MM.1S (cell line): ENCODE results near the gene SUSD3.

Experiments used
- DNase-seq: peaks from one replicate; pipeline ENCODE4 v3.0.0-alpha.2; 2015
- H2AFZ ChIP-seq: fragments of 300-600 bp; sonication (generic); 2 replicates; pipeline ENCODE4 v1.6.0; 2016; ENCODE audit warnings: antibody characterized with exemption, low read length
- H3F3A ChIP-seq: fragments of 300-600 bp; sonication (generic); 2 replicates; pipeline ENCODE4 v1.6.1; 2016; ENCODE audit warnings: mild to moderate bottlenecking, antibody characterized with exemption, low read length, moderate library complexity, mixed read lengths; ENCODE audit not compliant: insufficient read depth
- H3K27ac ChIP-seq: fragments of 300-600 bp; sonication (generic); 2 replicates; pipeline ENCODE4 v1.5.1; 2016; ENCODE audit warnings: mild to moderate bottlenecking, low read length
- H3K27me3 ChIP-seq: fragments of 300-600 bp; sonication (generic); replicated peaks from 2 replicates; pipeline ENCODE4 v1.6.0; 2016; ENCODE audit warnings: low read length; ENCODE audit not compliant: insufficient read depth
- H3K36me3 ChIP-seq: fragments of 300-600 bp; sonication (generic); replicated peaks from 2 replicates; pipeline ENCODE4 v1.6.1; 2016; ENCODE audit warnings: mild to moderate bottlenecking, low read length, mixed read lengths; ENCODE audit not compliant: insufficient read depth
- H3K4me1 ChIP-seq: fragments of 300-600 bp; sonication (generic); 2 replicates; pipeline ENCODE4 v1.6.1; 2016; ENCODE audit warnings: low read length, mixed read lengths
- H3K4me2 ChIP-seq: fragments of 300-600 bp; sonication (generic); 2 replicates; pipeline ENCODE4 v1.6.0; 2016; ENCODE audit warnings: low read depth, low read length
- H3K4me3 ChIP-seq: fragments of 300-600 bp; sonication (generic); 2 replicates; pipeline ENCODE4 v1.5.1; 2016; ENCODE audit warnings: low read length, mixed read lengths
- H3K79me2 ChIP-seq: fragments of 300-600 bp; sonication (generic); 2 replicates; pipeline ENCODE4 v1.6.1; 2016; ENCODE audit warnings: mixed run types, low read length, mixed read lengths
- H3K9ac ChIP-seq: fragments of 300-600 bp; sonication (generic); 2 replicates; pipeline ENCODE4 v1.6.1; 2016; ENCODE audit warnings: low read length, mixed read lengths
- H3K9me2 ChIP-seq: fragments of 300-600 bp; sonication (generic); replicated peaks from 2 replicates; pipeline ENCODE4 v1.6.1; 2016; ENCODE audit warnings: mild to moderate bottlenecking, low read length, mixed read lengths; ENCODE audit not compliant: insufficient read depth
- H3K9me3 ChIP-seq: fragments of 300-600 bp; sonication (generic); replicated peaks from 2 replicates; pipeline ENCODE4 v1.6.1; 2016; ENCODE audit warnings: mild to moderate bottlenecking, low read length, mixed read lengths; ENCODE audit not compliant: insufficient read depth
- H4K20me1 ChIP-seq: fragments of 300-600 bp; sonication (generic); 2 replicates; pipeline ENCODE4 v1.6.1; 2016; ENCODE audit warnings: mild to moderate bottlenecking, low read length, moderate library complexity, mixed read lengths; ENCODE audit not compliant: insufficient read depth
- EZH2 ChIP-seq: fragments of 300-600 bp; sonication (generic); optimal IDR thresholded peaks from 2 replicates; pipeline ENCODE3; 2017; ENCODE audit warnings: low read depth, mild to moderate bottlenecking, antibody characterized with exemption, low read length, mixed read lengths
- EZH2phosphoT487 ChIP-seq: fragments of 300-600 bp; sonication (generic); IDR thresholded peaks from 2 replicates; pipeline ENCODE4 v1.6.1; 2018; ENCODE audit warnings: antibody characterized with exemption, low read length
- TF ChIP-seq, protein P1 (sequence below): fragments of 300-600 bp; sonication (generic); IDR thresholded peaks from 2 replicates; pipeline ENCODE4 v1.5.1; 2016; ENCODE audit warnings: antibody characterized with exemption, low read length, mixed read lengths

Gene SUSD3

DNA sequence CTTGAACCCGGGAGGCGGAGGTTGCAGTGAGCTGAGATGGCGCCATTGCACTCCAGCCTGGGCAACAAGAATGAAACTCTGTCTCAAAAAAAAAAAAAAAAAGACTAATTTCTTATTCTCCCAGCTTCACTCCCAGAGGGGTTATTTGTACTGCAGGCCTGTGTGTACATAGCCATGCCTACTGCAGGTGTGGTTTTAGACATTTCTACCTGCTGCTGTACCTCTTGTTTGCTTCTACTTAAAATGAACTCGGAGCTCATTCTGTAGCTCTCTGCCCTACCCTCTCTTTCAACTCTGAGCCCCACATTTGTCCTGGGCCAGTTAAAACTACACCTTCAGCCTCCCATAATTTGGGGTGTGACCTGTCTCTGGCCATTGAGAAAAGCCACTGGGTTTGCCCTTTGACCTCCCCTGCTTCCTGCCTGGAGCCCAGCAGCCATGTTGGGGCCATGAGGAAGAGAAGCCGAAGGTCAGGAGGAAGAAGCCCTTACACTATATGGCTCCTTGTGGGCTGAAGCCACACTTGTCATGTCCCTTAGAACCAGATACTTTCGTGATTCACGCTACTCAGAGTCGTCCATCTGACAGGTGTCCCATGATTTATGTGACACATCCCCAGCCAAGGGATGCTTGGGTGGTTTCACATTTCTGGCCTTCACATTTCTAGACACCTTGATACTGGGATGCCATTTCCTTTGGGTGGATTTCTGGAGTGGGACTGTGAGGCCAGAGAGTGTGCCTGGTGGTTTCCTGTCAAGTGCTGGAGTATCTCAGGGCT lies 28.1 kb downstream of the SUSD3 start:
- H3K79me2 ChIP-seq, result no peaks in the 10 kb centered on the region
- H3K9ac ChIP-seq, result no peak overlapping the region
- no peaks in the 10 kb centered on the region for H3F3A ChIP-seq
- H3K9me3 ChIP-seq, result no peaks in the 10 kb centered on the region
- H3K27ac ChIP-seq, result no peak overlapping the region
- H3K9me2 ChIP-seq, result no peaks in the 10 kb centered on the region
- H3K4me2 ChIP-seq, result no peak overlapping the region
- H3K4me3 ChIP-seq, result no peak overlapping the region
- TF ChIP-seq EZH2phosphoT487 (no peak), EZH2 (no peak)
- TF ChIP-seq, protein P1, sequence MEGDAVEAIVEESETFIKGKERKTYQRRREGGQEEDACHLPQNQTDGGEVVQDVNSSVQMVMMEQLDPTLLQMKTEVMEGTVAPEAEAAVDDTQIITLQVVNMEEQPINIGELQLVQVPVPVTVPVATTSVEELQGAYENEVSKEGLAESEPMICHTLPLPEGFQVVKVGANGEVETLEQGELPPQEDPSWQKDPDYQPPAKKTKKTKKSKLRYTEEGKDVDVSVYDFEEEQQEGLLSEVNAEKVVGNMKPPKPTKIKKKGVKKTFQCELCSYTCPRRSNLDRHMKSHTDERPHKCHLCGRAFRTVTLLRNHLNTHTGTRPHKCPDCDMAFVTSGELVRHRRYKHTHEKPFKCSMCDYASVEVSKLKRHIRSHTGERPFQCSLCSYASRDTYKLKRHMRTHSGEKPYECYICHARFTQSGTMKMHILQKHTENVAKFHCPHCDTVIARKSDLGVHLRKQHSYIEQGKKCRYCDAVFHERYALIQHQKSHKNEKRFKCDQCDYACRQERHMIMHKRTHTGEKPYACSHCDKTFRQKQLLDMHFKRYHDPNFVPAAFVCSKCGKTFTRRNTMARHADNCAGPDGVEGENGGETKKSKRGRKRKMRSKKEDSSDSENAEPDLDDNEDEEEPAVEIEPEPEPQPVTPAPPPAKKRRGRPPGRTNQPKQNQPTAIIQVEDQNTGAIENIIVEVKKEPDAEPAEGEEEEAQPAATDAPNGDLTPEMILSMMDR, result no peak
- no peak for DNase-seq
- H3K36me3 ChIP-seq, result no peaks in the 10 kb centered on the region
- no peaks in the 10 kb centered on the region for H3K4me1 ChIP-seq
- no peak overlapping the region for H2AFZ ChIP-seq
- H3K27me3 ChIP-seq, result no peaks in the 10 kb centered on the region
- H4K20me1 ChIP-seq, result no peaks in the 10 kb centered on the region

DNA sequence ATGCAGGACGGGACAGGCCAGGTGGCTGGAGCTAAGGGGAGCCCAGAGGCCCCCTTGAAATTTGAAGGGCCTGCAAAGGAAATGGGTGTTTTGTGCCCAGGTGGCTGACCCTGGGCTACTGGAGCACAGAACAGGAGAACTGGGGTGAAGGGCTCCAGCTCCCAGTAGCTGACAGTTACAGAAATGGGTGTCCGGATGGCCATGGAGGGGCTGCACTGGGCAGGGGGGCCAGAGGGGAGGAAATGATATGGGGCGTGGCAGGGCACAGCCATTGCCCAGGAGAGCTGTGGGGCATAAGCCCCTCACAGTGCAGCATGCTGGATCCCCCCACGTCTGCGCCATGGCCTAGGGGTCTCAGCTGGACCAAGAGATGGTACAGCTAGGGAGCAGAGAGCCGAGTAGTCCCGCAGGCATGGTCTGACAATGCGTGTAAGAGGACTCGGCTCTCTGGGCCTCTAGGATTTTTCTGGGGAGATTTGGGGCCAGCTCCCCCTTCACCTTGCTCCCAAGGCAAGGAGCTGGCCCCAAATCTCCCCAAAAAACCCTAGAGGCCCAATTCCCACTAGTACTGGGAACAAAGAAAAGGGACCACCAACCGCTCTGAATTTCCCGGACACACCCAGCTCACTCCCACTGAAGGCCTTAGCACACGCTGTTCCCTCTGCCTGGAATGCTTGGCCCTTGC lies 29.6 kb downstream of the SUSD3 start:
- TF ChIP-seq EZH2phosphoT487, result no peak
- no peak for DNase-seq
- no peaks in the 10 kb centered on the region for H3K27me3 ChIP-seq
- no peaks in the 10 kb centered on the region for H3K9me3 ChIP-seq
- H3K27ac ChIP-seq, result no peak overlapping the region
- H2AFZ ChIP-seq, result no peak overlapping the region
- H3K4me3 ChIP-seq, result no peak overlapping the region
- no peaks in the 10 kb centered on the region for H4K20me1 ChIP-seq
- H3F3A ChIP-seq, result peaks cover 4% of the 10 kb centered on the region
- H3K79me2 ChIP-seq, result no peaks in the 10 kb centered on the region
- H3K4me1 ChIP-seq, result peaks cover 6% of the 10 kb centered on the region; the same call in 1 of the 2 replicates
- no peaks in the 10 kb centered on the region for H3K36me3 ChIP-seq
- H3K4me2 ChIP-seq, result no peak overlapping the region
- H3K9me2 ChIP-seq, result no peaks in the 10 kb centered on the region
- H3K9ac ChIP-seq, result no peak overlapping the region

DNA sequence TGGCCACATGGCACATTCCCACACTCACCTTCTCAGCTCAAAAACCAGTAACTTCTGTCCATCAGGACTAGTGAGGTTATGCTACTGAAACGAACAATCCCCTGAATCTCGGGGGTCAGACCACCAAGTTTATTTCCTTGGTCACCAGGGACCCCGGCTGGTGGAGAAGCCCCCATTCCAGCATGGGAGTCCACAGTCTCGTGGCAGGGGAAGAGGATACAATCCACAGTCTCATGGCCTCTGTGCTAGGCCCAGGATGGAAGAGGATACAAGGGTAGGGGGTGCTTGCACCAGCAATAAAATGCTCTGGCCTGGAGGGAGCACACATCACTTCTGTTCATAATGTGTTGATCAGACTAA lies 30.1 kb downstream of the SUSD3 start:
- H3K9me3 ChIP-seq, result no peaks in the 10 kb centered on the region
- H3K36me3 ChIP-seq, result no peaks in the 10 kb centered on the region
- TF ChIP-seq, protein P1, result no peak
- no peak overlapping the region for H3K9ac ChIP-seq
- DNase-seq, result no peak
- no peak overlapping the region for H3K4me2 ChIP-seq
- peaks cover 11% of the 10 kb centered on the region for H3K4me1 ChIP-seq
- H3K27me3 ChIP-seq, result no peaks in the 10 kb centered on the region
- no peaks in the 10 kb centered on the region for H4K20me1 ChIP-seq
- no peak overlapping the region for H2AFZ ChIP-seq
- no peaks in the 10 kb centered on the region for H3K79me2 ChIP-seq
- no peaks in the 10 kb centered on the region for H3K9me2 ChIP-seq
- peaks cover 9% of the 10 kb centered on the region for H3F3A ChIP-seq
- H3K4me3 ChIP-seq, result no peak overlapping the region
- no peak overlapping the region for H3K27ac ChIP-seq

DNA sequence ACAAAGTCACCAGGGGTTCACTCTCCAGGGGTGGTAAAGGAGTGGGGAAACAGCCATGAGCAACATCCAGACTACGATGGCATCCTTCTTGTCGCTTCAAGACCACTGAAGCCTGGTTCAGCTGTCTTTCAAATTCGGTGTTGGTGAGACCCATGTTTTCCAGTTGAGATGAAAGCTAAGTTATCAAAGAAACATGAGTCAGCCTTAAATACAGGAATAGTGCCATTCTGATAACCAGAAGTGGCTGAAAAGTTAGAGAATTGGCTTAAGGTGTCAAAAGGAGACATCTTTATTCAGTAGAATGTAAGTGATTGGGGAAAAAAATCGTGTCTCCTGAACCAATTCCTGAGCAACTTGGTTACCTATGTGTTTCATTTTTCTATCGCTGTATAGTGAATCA lies 30.5 kb downstream of the SUSD3 start:
- Histone ChIP-seq H3K4me1 (peaks cover 15% of the 10 kb centered on the region), H4K20me1 (no peaks in the 10 kb centered on the region), H3K9me3 (no peaks in the 10 kb centered on the region), H3K27ac (no peak overlapping the region), H3K9me2 (no peaks in the 10 kb centered on the region), H3K9ac (no peak overlapping the region), H3K79me2 (no peaks in the 10 kb centered on the region), H3K4me3 (no peak overlapping the region), H3K36me3 (no peaks in the 10 kb centered on the region), H2AFZ (no peak overlapping the region), H3K4me2 (no peak overlapping the region), H3K27me3 (no peaks in the 10 kb centered on the region), H3F3A (peaks cover 13% of the 10 kb centered on the region)
- TF ChIP-seq EZH2phosphoT487 (no peak), EZH2 (no peak)
- TF ChIP-seq, protein P1, result no peak
- DNase-seq, result no peak
